HepG2 (cell line): ENCODE data around the gene TMEM186. TPM values are rescaled to one million over a fixed set of nuclear protein-coding genes. Genes with fewer than 3 reads are reported as not detected.

Experiments
- ATAC-seq: fragments of 200-7000 bp; cut with Tn5 transposase; 3 replicates; pipeline ENCODE4 v1.9.1; 2020; ENCODE audit warnings: mild to moderate bottlenecking, moderate library complexity
- BruUV-seq: library from RNA; stranded (reverse); fragments of 400-500 nt; replicated peaks from 2 replicates; lab custom pipeline; 2021; lab: Mats Ljungman, UMichigan
- CTCF ChIA-PET: fragments of 300-600 bp; formaldehyde crosslinking; extraction: SDS; loops from one replicate; lab custom pipeline; 2021; ENCODE audit warnings: low total read pairs, inconsistent platforms, low intra/inter-chr PET ratio; lab: Yijun Ruan, JAX
- POLR2A ChIA-PET: fragments of 350-600 bp; sonication (Branson Sonifier 250); formaldehyde crosslinking; loops from one replicate; lab custom pipeline; 2020; ENCODE audit warnings: antibody characterized with exemption, inconsistent platforms; lab: Yijun Ruan, JAX
- DNase-seq: peaks from one replicate; pipeline ENCODE4 v3.0.0-alpha.2; 2015; ENCODE audit warnings: low spot score
- FAIRE-seq: peaks from 3 replicates; lab custom pipeline; 2011; peaks lifted over from hg19 to GRCh38; lab: Jason Lieb, UNC
- H2AFZ ChIP-seq: one replicate; pipeline ENCODE4 v1.6.1; 2011; ENCODE audit warnings: low read length, inconsistent platforms
- H3K27ac ChIP-seq: fragments of 300-600 bp; 3 replicates; pipeline ENCODE4 v1.8.0; 2011; ENCODE audit warnings: mixed run types, mild to moderate bottlenecking, mixed read lengths, low read length, inconsistent platforms; ENCODE audit not compliant: insufficient read depth; ENCODE audit errors: extremely low read length
- H3K27me3 ChIP-seq, 2 experiments: fragments of 200-600 bp in 1 of 2; 2 replicates in 1 of 2; 3 replicates in 1 of 2; pipeline versions ENCODE4 v1.6.0 to v1.8.0; 2011; ENCODE audit warnings: low read length in 2 of 2, mild to moderate bottlenecking in 2 of 2, moderate library complexity in 2 of 2, inconsistent platforms in 1 of 2; ENCODE audit not compliant: insufficient read depth in 2 of 2, control insufficient read depth in 1 of 2
- H3K36me3 ChIP-seq, 2 experiments: fragments of 200-600 bp in 1 of 2; replicated peaks in 1 of 2; 2 replicates in 1 of 2; 3 replicates in 1 of 2; pipeline versions ENCODE4 v1.5.1 to v1.8.0; 2011; ENCODE audit warnings: low read length in 2 of 2, inconsistent platforms in 1 of 2; ENCODE audit not compliant: insufficient read depth in 2 of 2, control insufficient read depth in 1 of 2
- H3K4me1 ChIP-seq: 2 replicates; pipeline ENCODE4 v1.5.1; 2012; ENCODE audit warnings: low read length, inconsistent platforms; ENCODE audit not compliant: insufficient read depth
- H3K4me2 ChIP-seq: 2 replicates; pipeline ENCODE4 v1.6.0; 2011; ENCODE audit warnings: low read depth, low read length, inconsistent platforms
- H3K4me3 ChIP-seq, 3 experiments: fragments of 200-600 bp in 1 of 3; sonication (generic), shearing (Covaris generic) in 1 of 3; replicated peaks in 1 of 3; 2 replicates each; pipeline ENCODE4 v1.5.1; 2011 to 2016; ENCODE audit warnings: low read length in 3 of 3, inconsistent platforms in 2 of 3, low read depth in 2 of 3, mild to moderate bottlenecking in 2 of 3, control low read depth in 1 of 3, mixed read lengths in 1 of 3; ENCODE audit not compliant: insufficient read depth in 1 of 3
- H3K79me2 ChIP-seq: one replicate; pipeline ENCODE4 v1.6.1; 2011; ENCODE audit warnings: low read length, inconsistent platforms; ENCODE audit not compliant: insufficient read depth
- H3K9ac ChIP-seq: 2 replicates; pipeline ENCODE4 v1.6.0; 2011; ENCODE audit warnings: mild to moderate bottlenecking, low read depth, low read length, inconsistent platforms; ENCODE audit not compliant: insufficient read depth
- H3K9me3 ChIP-seq: 2 replicates; pipeline ENCODE4 v1.5.1; 2012; ENCODE audit warnings: mild to moderate bottlenecking, low read length
- H4K20me1 ChIP-seq: 2 replicates; pipeline ENCODE4 v1.6.0; 2011; ENCODE audit warnings: inconsistent platforms, mild to moderate bottlenecking, low read length, moderate library complexity; ENCODE audit not compliant: insufficient read depth
- AGO2 ChIP-seq: fragments of 200-400 bp; formaldehyde crosslinking; optimal IDR thresholded peaks from 2 replicates; pipeline ENCODE3; 2017; ENCODE audit warnings: mild to moderate bottlenecking, low read depth, low read length, moderate library complexity
- ARID3A ChIP-seq: IDR thresholded peaks from 2 replicates; pipeline ENCODE4 v1.6.1; 2012; ENCODE audit warnings: low read depth, low read length, improper control_type of control experiment
- FOXK2 ChIP-seq: fragments of 450-650 bp; IDR thresholded peaks from 2 replicates; pipeline ENCODE4 v1.6.1; 2016
- PAF1 ChIP-seq: IDR thresholded peaks from 2 replicates; pipeline ENCODE4 v1.6.1; 2016; ENCODE audit warnings: missing genetic modification reagents, missing compliant biosample characterization
- POLR2A ChIP-seq, 2 experiments: IDR thresholded peaks; 2 replicates each; pipeline ENCODE4 v1.6.1; 2011; ENCODE audit warnings: low read depth in 2 of 2, low read length in 2 of 2, mild to moderate bottlenecking in 1 of 2, moderate library complexity in 1 of 2; ENCODE audit not compliant: insufficient read depth in 1 of 2
- POLR2AphosphoS5 ChIP-seq: IDR thresholded peaks from 2 replicates; pipeline ENCODE4 v1.6.1; 2012; ENCODE audit warnings: low read depth, low read length
- RBFOX2 ChIP-seq: fragments of 200-400 bp; formaldehyde crosslinking; IDR thresholded peaks from 2 replicates; pipeline ENCODE4 v1.6.1; 2017; ENCODE audit warnings: low read depth, mild to moderate bottlenecking, low read length
- RBM22 ChIP-seq: fragments of 200-400 bp; formaldehyde crosslinking; optimal IDR thresholded peaks from 2 replicates; pipeline ENCODE3; 2017; ENCODE audit warnings: mild to moderate bottlenecking, low read length, moderate library complexity
- ZNF446 ChIP-seq: sonication (generic); formaldehyde crosslinking; IDR thresholded peaks from 2 replicates; pipeline ENCODE4 v1.5.0; 2020; ENCODE audit warnings: mild to moderate bottlenecking, missing genetic modification reagents
- WGBS: methylation state at CpG from one replicate; pipeline ENCODE4 v1.1.6; 2017; ENCODE audit warnings: low lambda C conversion rate; 5-methylcytosine and 5-hydroxymethylcytosine counted together
- in situ Hi-C: cut with HindIII; loops from 2 replicates; pipeline ENCODE4 v1.10.0; 2017; ENCODE audit warnings: low pct_unique_long_range_greater_than_20kb; ENCODE audit not compliant: extremely low pct_ligation_motif_present
- intact Hi-C: fragments of 100-400 bp; cut with micrococcal nuclease; formaldehyde crosslinking; loops from one replicate; pipeline ENCODE4 v1.10.0; 2022; ENCODE audit not compliant: unreplicated experiment
- polyA plus RNA-seq, 8 experiments: library from polyadenylated mRNA; depleted of rRNA in 3 of 8; stranded (reverse) in 7 of 8; unstranded in 1 of 8; fragments of >200 nt; fragmentation: Illumina TruSeq in 4 of 8; extraction: Trizol in 4 of 8; gene quantifications; 2 replicates each; pipeline versions ENCODE4 v1.2.1 to v1.2.3, GENCODE V29; 2011 to 2016; ENCODE audit warnings: low read depth in 4 of 8, missing spikeins in 1 of 8, mixed read lengths in 1 of 8; ENCODE audit not compliant: insufficient read depth in 1 of 8
- total RNA-seq, 5 experiments: library from RNA; depleted of rRNA; stranded (reverse); fragments of >200 nt; fragmentation: Illumina TruSeq; extraction: Trizol; gene quantifications; 2 replicates each; pipeline ENCODE4 v1.2.3, GENCODE V29; 2016; ENCODE audit warnings: low read depth in 1 of 5

Gene TMEM186
- total and polyA plus RNA-seq, 2 of the 13 experiments (the other 11 are each of a cell fraction or from before 2014, with no cell fraction given): 16.2 to 19.3 TPM

DNA sequence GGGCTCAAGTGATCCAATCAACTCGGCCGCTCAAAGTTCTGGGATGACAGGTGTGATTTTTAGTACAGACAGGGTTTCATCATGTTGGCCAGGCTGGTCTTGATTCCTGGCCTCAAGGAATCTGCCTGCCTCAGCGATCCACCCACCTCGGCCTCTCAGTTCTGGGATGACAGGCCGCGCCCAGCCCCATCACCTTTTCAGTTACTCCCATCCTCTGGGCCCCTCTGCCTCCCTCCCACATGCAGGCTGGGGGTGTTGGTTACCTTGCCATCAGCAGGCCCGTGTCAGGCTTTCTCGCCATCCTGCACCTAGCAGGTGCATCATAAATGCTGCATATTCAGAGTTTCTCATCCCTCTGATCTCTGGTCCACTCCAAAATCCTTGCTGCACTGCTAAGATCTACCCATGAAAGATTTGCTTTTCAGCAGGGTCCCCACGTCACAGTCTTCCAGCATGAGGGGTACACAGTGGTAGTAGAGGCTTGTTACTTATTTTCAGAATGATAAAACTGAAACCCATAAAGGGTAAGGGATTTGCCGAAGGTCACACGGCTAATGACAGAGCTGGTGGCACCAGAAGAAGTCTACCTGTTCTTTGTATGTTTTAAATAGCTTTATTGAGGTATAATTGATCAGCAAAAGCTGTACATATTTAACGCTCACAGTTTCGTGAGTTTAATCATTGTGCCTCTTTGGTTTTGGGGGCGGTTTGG lies 16.8 kb upstream of the TMEM186 start:
- H3K9me3 ChIP-seq: no peaks in the 10 kb centered on the region
- no peak for ATAC-seq
- in situ Hi-C loops: no loop called here
- no peak overlapping the region for H3K4me2 ChIP-seq
- no peak for TF ChIP-seq ARID3A
- TF ChIP-seq ZNF446 (CRISPR knock-in tag): no peak
- TF ChIP-seq FOXK2: no peak
- 0 out of 2 replicates have a peak, but pooled peaks have one; percentile 43 for TF ChIP-seq PAF1 (CRISPR knock-in tag)
- peak; percentile 81 for TF ChIP-seq RBM22
- peak; percentile 31 for TF ChIP-seq POLR2AphosphoS5
- TF ChIP-seq POLR2A (IDR thresholded peaks at IDR 0.05; ENCODE audit: insufficient read depth in 1 of 2, low read depth in 2 of 2, low read length in 2 of 2): peak in 1 of 2 experiments; percentile 30; a peak in 1 of 4 replicates
- TF ChIP-seq AGO2: peak; percentile 48
- TF ChIP-seq RBFOX2: 0 out of 2 replicates have a peak, but pooled peaks have one; percentile 41
- TF ChIP-seq, all 625 proteins: peak for 6
- ChIA-PET POLR2A (interaction anchor here (1.2 kb wide), 1 partner anchor 138 kb away, joined by 5 read pairs; no protein-coding TSS in a partner anchor), CTCF (no interaction called here)
- WGBS: 91% methylated on average over 14 of the region's 14 CpGs
- Histone ChIP-seq H3K36me3 (peaks cover 54 to 91% of the 10 kb centered on the region in 2 experiments), H3K27ac (no peak overlapping the region), H3K27me3 (no peaks in the 10 kb centered on the region), H4K20me1 (peaks cover 3% of the 10 kb centered on the region; the same call in 1 of the 2 replicates), H3K9ac (no peak overlapping the region), H3K79me2 (no peaks in the 10 kb centered on the region), H3K4me3 (no peak overlapping the region), H2AFZ (no peak overlapping the region), H3K4me1 (no peaks in the 10 kb centered on the region)
- FAIRE-seq (no peak), DNase-seq (no peak)
- intact Hi-C loops: no loop called here
- BruUV-seq: no TSS peak
